GM12864 (cell line): Measurements from ENCODE around the gene DNAH7.

Experiments
- DNase-seq: peaks from one replicate; pipeline ENCODE4 v3.0.0-alpha.2; 2011; ENCODE audit warnings: low read depth
- H3K4me3 ChIP-seq: 2 replicates; pipeline ENCODE4 v1.5.1; 2011; ENCODE audit warnings: mild to moderate bottlenecking, low read depth, low read length, control low read depth
- CTCF ChIP-seq: IDR thresholded peaks from 2 replicates; pipeline ENCODE4 v1.5.1; 2011; ENCODE audit warnings: low read depth, mild to moderate bottlenecking, moderate library complexity, low read length, control low read depth, inconsistent platforms; ENCODE audit errors: missing control alignments

DNAH7 gene

GRCh38 chr2:195993623-195994022, 75.0 kb downstream of the DNAH7 start:
- no peak for TF ChIP-seq CTCF
- no peak overlapping the region for H3K4me3 ChIP-seq

GRCh38 chr2:195985741-195986140, 82.9 kb downstream of the DNAH7 start:
- no peak overlapping the region for H3K4me3 ChIP-seq

More at GRCh38 chr2:195993623-195994022, 75.0 kb downstream of the DNAH7 start:
- no peak for DNase-seq

GRCh38 chr2:195984923-195985726, 83.5 kb downstream of the DNAH7 start:
- DNase-seq = no peak
- no peak overlapping the region for H3K4me3 ChIP-seq
- TF ChIP-seq CTCF = no peak

More at GRCh38 chr2:195985741-195986140, 82.9 kb downstream of the DNAH7 start:
- no peak for DNase-seq
- no peak for TF ChIP-seq CTCF

GRCh38 chr2:195967336-195967735, 101.3 kb downstream of the DNAH7 start:
- no peak overlapping the region for H3K4me3 ChIP-seq
- TF ChIP-seq CTCF = no peak
- DNase-seq = no peak

- TF ChIP-seq CTCF = no peak
Observed at GRCh38 chr2:195961873-195962272, 106.8 kb downstream of the DNAH7 start.

GRCh38 chr2:195959341-195959740, 109.3 kb downstream of the DNAH7 start:
- TF ChIP-seq CTCF = no peak
- no peak overlapping the region for H3K4me3 ChIP-seq
- DNase-seq = no peak

More at GRCh38 chr2:195961873-195962272, 106.8 kb downstream of the DNAH7 start:
- H3K4me3 ChIP-seq = no peak overlapping the region
- DNase-seq = no peak

GRCh38 chr2:195956725-195957124, 111.9 kb downstream of the DNAH7 start:
- no peak for TF ChIP-seq CTCF
- no peak overlapping the region for H3K4me3 ChIP-seq
- DNase-seq = no peak
